Panc1 (cell line): ENCODE results near the gene TM9SF4.

Experiments used
- CTCF ChIP-seq: fragments of 450-650 bp; IDR thresholded peaks from 2 replicates; pipeline ENCODE4 v1.5.1; 2017; ENCODE audit warnings: mild to moderate bottlenecking
- TCF7L2 ChIP-seq: IDR thresholded peaks from 2 replicates; pipeline ENCODE4 v1.6.1; 2011; ENCODE audit warnings: mild to moderate bottlenecking, low read depth, low read length, inconsistent platforms

GRCh38 chr20:32168184-32168910, 58.8 kb downstream of the TM9SF4 start:
- TF ChIP-seq CTCF (no peak), TCF7L2 (no peak)
